ENCODE results near the gene TMEM245.

The TMEM245 gene

DNA sequence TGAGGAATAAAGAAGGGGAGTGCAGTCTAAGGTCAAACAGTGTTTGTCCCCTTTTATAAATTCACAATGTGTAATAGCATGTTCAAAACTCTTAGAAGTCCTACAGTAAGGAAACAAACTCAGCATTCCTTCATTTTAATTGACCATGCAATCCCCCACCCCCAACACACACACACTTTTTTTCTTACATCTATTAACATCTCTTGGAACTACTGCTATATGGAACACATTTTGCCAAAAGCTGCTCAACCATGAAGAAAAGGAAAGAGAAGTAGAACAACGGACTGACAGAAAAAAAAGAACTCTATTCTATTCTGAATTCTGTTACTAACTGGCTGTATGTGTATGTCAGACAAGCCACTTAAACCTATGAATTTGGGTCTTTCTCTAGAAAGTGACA is 103.6 kb downstream of the TMEM245 start:
- no peak for TF ChIP-seq POLR2AphosphoS5 (IDR thresholded peaks at IDR 0.05; ENCODE audit: low read depth, low read length)
- TF ChIP-seq POLR2A (IDR thresholded peaks at IDR 0.05; ENCODE audit: low read depth, low read length), result no peak
- no peak for TF ChIP-seq TAF1 (IDR thresholded peaks at IDR 0.05; ENCODE audit: borderline replicate concordance, low read depth, low read length)
- no peak for DNase-seq (ENCODE audit: insufficient read length)
- no peak for FAIRE-seq

DNA sequence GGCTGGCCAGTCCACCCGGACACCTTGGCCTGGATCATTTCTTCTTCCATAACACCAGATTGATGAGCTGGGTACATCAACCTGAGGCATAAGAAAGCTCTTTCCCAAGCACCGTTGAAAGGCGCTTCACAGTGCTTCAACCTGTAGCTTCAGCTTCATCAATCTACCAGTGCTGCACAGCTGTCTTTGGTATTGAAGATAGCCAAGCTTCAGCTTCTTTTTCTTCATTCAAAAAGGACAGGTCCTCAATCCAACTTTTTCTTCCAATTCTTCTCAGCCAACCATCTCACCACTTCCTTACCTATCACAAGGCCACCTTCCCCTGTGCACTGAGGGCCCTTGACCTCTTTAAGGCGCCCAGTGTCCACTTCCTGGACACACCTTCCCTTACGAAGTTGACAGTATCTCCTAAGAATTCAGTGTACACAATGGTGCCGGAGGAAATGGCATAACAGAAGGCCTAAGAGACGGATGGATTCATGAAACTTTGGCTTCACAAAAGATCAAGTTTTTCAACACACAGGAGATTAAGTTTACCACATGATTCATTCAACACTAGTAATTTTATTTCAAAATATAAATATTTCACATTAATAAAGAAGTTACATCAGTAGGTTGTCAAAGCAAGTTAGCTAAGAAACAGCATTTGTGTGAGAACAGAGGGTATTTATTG is 105.0 kb downstream of the TMEM245 start:
- no peak for TF ChIP-seq POLR2A (IDR thresholded peaks at IDR 0.05; ENCODE audit: low read depth, low read length)
- TF ChIP-seq POLR2AphosphoS5 (IDR thresholded peaks at IDR 0.05; ENCODE audit: low read depth, low read length), result no peak
- no peak for TF ChIP-seq TAF1 (IDR thresholded peaks at IDR 0.05; ENCODE audit: borderline replicate concordance, low read depth, low read length)
- FAIRE-seq, result no peak
- DNase-seq (ENCODE audit: insufficient read length), result no peak

DNA sequence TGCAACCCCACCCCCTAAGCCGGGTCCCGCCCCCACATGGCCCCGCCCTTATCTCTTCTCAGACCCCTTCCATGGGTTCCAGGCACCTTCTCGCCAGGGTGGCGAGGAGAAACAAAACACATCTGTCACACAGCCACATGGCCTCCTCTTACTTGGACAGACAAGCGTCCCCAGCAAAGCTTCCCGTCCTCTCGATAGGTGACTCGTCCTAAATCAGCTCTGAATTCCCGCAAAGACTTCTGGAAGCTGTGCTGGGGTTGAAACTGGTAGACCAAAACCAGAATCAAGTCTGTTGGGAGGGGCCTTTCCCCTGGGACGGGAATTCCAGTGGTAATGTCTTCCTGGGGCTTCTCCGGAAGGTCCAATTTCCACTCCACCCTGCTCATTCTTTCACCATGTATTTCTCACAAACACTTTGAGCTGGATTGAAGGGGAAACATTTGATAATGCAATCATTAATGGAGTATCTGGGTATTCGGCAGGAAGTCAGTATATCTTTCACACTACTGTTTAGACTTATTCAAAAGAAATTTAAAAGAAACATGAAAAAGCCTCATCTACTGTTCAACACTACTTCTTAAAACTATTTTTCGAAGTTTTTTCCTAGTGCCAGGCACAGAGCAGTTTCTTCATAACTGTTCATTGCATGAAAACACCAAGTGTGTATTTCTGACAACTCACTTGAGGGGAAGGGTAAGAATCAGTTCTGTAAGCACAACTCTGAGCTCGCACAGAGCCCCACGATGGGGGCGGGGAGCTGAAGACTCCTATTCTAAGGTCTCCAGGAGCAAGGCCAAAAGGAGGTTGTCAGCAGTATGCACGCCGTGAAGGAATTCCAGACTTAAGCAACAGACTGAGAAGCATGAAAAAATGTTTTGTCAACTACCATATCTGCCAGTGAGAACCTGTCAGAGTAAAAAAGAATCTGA is 105.8 kb downstream of the TMEM245 start:
- FAIRE-seq (peak; percentile 84), DNase-seq (ENCODE audit: insufficient read length) (no peak)
- TF ChIP-seq POLR2A (IDR thresholded peaks at IDR 0.05; ENCODE audit: low read depth, low read length) (no peak), TAF1 (IDR thresholded peaks at IDR 0.05; ENCODE audit: borderline replicate concordance, low read depth, low read length) (no peak), POLR2AphosphoS5 (IDR thresholded peaks at IDR 0.05; ENCODE audit: low read depth, low read length) (no peak)

DNA sequence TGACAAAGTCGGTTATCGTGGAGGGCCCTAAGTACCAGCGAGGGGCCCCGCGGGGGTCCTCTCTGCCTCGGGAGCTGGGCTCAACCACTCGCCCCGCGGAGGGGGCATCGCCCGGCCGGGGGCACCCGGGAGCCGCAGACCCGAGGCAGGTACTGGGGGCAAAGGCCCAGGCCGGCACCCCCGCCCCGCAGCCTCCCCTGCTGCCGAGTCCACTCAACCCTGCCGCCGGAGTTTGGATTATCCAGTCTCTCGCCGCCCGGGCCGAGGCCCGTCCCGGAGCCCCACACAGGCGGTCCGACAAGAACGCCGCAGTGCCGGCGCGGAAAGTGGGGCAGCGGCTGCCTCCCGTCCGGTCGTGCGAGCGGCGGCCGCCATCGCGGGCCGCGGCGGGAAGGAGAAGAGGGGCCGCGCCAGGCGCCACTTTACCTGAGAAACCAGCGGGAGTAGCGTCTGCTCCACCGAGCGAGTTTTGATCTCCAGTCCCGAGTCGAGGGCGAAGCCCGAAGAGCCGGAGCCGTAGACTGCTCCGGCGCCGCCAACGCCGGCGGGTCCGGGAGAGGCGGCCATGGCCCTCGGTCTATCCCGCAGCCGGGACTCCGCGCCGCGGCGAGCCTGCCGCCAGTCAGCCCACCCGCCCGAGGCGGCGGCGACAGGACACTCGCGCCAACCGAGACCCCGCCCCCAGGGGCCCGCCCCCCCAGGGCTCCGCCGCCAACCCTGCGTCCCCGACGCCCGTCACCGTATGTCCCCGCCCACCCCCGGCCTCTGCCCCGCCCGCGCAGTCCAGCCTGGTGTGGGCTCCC is 106.7 kb downstream of the TMEM245 start, which contains the start of gene CTNNAL1:
CTNNAL1 (minus strand) TSS at position 624 of the 803 bp plus-strand sequence; CDS start at position 567, 57 bp downstream.
- TF ChIP-seq POLR2A (IDR thresholded peaks at IDR 0.05; ENCODE audit: low read depth, low read length) (peak; percentile 70), TAF1 (IDR thresholded peaks at IDR 0.05; ENCODE audit: borderline replicate concordance, low read depth, low read length) (no peak), POLR2AphosphoS5 (IDR thresholded peaks at IDR 0.05; ENCODE audit: low read depth, low read length) (peak; percentile 42; the same call in 1 of the 2 replicates)

DNA sequence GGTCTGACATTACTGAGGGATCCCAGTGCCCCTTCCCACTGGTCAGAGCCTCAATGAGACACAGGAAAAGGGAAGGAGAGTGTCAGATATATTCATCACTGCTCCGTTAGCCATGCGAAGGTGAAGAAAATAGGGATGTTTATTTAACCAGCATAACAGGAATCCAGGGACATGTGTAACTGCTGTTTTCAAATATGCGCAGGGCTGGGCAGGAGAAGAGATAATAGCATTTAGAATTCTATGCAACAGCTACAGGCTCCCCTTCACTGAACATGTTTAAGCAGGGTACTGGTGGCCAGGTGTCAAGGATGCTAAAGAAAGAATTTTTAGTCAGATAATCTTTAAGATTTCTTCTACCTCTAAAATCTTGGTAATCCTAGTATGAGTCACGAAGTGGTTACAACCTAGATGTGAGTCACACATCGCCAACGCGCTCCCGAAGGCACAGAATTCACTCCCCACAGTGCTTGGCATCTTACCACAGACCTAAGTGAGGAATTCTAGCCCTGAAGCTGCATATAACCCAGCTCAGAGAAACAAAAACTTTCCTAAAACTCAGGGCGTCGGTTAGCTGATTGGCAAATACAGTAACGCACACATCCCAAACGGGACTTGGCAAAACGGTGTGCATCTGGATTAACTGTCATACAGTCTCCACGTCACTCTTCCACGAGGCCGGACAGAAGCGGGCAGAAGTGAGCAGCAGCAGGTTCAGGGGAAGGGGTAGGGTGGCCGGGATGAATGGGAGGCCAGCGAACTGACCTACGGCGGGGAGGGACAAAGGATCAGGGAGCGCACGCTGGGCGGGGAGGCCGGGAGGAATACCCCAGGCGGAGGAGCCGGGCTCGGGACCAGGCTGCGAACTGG is 107.5 kb downstream of the TMEM245 start:
- peak; percentile 79 for FAIRE-seq
- TF ChIP-seq TAF1 (IDR thresholded peaks at IDR 0.05; ENCODE audit: borderline replicate concordance, low read depth, low read length) (no peak), POLR2AphosphoS5 (IDR thresholded peaks at IDR 0.05; ENCODE audit: low read depth, low read length) (no peak), POLR2A (IDR thresholded peaks at IDR 0.05; ENCODE audit: low read depth, low read length) (no peak)
- peak; percentile 21 for DNase-seq (ENCODE audit: insufficient read length)

More for the DNA sequence above, 106.7 kb downstream of the TMEM245 start, which contains the start of gene CTNNAL1:
- DNase-seq (ENCODE audit: insufficient read length) (peak; percentile 86), FAIRE-seq (no peak)

DNA sequence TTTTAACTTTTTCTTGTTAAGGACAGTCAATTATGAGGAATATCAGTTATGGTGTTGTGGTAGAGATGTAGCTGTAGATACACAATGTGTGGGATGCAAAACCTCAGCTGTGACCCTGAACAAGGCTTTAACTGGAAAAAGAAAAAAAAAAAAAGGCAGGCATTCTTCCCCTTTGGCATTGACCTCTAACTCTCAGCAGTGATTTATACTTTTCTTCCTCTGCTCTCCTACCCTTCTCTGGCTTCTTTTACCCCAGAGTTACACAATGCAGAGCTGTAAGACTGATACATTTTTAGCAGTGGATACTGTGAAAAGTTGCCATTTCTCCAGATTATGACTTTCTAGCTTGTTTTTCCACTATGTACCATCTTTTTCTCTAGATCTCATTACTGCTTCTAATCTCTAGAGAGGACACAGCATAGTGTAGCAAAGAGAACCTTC is 108.5 kb downstream of the TMEM245 start:
- FAIRE-seq (no peak), DNase-seq (ENCODE audit: insufficient read length) (no peak)
- no peak for TF ChIP-seq POLR2AphosphoS5 (IDR thresholded peaks at IDR 0.05; ENCODE audit: low read depth, low read length)

DNA sequence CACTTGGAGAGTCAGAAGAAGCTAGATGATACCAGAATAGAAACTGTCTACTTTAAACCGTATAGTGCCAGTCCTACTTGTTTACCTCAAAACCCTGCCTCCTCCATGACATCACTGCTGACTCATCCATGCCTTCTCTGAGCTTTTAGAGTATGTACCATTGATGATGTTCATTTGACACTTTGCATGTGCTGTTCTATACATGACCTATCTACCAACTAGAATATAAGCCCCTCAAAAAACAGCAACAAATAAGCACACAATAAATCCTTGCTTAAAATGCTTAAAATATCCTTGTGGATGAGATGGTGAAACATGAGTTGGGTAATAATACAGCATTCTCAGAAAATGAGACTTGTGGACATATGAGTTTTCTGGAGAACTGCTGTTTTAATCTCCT is 109.0 kb downstream of the TMEM245 start:
- no peak for TF ChIP-seq POLR2A (IDR thresholded peaks at IDR 0.05; ENCODE audit: low read depth, low read length)
- no peak for TF ChIP-seq POLR2AphosphoS5 (IDR thresholded peaks at IDR 0.05; ENCODE audit: low read depth, low read length)
- TF ChIP-seq TAF1 (IDR thresholded peaks at IDR 0.05; ENCODE audit: borderline replicate concordance, low read depth, low read length), result no peak
- FAIRE-seq, result peak; percentile 82
- DNase-seq (ENCODE audit: insufficient read length), result peak; percentile 15

DNA sequence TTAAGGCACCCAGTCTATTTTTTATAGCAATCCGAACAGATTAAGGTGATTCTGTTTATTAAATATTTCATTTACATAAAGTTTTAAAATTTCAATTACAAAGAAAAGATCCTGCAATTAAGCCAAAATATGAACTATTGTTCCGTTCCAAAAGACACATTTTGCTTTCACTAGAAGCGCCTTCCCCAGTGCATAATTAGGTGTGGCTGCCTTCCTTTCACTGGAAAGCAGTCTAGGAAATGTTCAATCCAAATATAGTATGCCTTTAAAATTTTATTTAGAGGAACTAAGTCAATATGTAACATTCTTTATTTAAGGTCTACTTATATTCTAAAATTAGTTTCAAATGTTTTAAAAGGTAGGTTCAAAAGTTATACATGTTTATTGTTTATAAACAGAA is 114.1 kb downstream of the TMEM245 start:
- TF ChIP-seq TAF1 (IDR thresholded peaks at IDR 0.05; ENCODE audit: borderline replicate concordance, low read depth, low read length) (no peak), POLR2A (IDR thresholded peaks at IDR 0.05; ENCODE audit: low read depth, low read length) (no peak), POLR2AphosphoS5 (IDR thresholded peaks at IDR 0.05; ENCODE audit: low read depth, low read length) (no peak)
- DNase-seq (ENCODE audit: insufficient read length), result no peak
- no peak for FAIRE-seq

DNA sequence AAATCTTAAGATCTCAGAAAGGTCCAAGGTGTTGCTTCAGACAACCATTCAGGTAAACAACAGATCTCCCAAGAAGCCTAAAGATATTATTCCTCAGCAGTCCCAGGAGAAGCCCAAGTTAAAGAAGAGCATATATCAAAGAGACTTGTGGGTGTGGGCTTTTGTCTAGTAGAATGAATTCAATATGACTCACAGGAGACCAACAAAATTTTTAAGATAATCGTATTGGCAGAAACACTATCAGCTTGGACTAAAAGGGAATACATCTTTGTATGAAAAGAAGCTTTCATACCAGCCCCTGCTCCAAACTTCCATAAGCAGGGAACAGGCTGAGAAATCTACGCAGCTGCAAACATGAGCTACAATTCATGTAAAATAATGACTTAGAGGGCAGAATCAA is 116.6 kb downstream of the TMEM245 start:
- no peak for FAIRE-seq
- no peak for DNase-seq (ENCODE audit: insufficient read length)
- TF ChIP-seq TAF1 (IDR thresholded peaks at IDR 0.05; ENCODE audit: borderline replicate concordance, low read depth, low read length), result no peak
- TF ChIP-seq POLR2AphosphoS5 (IDR thresholded peaks at IDR 0.05; ENCODE audit: low read depth, low read length), result no peak
- no peak for TF ChIP-seq POLR2A (IDR thresholded peaks at IDR 0.05; ENCODE audit: low read depth, low read length)

DNA sequence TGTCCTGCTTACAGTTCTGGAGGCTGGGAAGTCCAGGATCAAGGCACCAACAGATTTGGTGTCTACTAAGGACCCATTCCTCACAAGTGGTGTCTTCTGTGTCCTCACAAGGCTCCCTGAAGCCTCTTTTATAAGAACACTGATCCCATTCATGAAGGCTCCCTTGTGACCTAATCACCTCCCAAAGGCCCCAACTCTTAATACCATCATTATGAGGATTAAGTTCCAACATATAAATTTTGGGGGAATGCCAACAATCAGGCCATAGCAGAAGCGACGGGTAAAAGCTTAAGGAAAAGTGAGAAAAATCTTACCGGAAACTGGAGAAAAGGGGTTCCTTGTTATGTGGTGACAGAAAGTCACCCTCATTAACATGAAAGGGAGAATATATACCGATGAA is 117.6 kb downstream of the TMEM245 start:
- no peak for FAIRE-seq

More for the DNA sequence above, 117.6 kb downstream of the TMEM245 start:
- DNase-seq (ENCODE audit: insufficient read length), result no peak
- TF ChIP-seq POLR2AphosphoS5 (IDR thresholded peaks at IDR 0.05; ENCODE audit: low read depth, low read length) (no peak), POLR2A (IDR thresholded peaks at IDR 0.05; ENCODE audit: low read depth, low read length) (no peak)
